GM12872 (cell line): ENCODE data around the gene VAV2.

Source experiments
- CTCF ChIP-seq: IDR thresholded peaks from 3 replicates; pipeline ENCODE4 v1.5.1; 2011; ENCODE audit warnings: low read depth, mild to moderate bottlenecking, low read length, moderate library complexity; ENCODE audit not compliant: insufficient read depth

VAV2 gene

GRCh38 chr9:133961226-133962165, 30.6 kb downstream of the VAV2 start:
- TF ChIP-seq CTCF, result no peak

GRCh38 chr9:133960568-133961129, 31.5 kb downstream of the VAV2 start:
- no peak for TF ChIP-seq CTCF

DNA sequence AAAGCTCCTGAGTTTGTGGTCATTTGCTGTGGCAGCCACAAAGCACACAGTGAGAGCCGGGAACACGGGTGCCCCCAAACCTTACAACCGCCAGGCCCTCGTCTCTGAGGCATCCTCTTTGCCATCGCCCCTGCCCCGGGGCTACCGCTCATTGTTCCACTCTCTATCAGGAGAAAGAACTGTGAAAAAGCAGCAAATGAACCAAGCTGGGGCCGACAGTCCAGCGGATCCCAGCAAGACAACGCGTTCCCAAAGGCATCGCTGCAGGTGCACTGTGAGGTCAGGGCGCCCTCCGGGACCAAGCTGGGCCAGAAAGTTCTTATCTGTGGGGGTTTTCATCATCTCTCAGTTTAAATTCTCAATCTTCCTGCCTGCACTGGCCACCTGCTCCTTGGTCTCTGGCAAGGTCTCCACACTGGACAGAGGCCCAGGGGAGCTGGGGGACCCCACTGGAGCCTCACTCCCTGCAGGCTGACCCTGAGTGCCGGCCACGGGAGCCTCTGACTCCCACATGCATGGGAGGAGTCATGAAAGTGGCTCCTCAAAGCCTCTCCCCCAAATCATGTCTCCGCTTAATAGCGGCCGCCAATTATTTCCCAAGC, 32.1 kb downstream of the VAV2 start:
- no peak for TF ChIP-seq CTCF

DNA sequence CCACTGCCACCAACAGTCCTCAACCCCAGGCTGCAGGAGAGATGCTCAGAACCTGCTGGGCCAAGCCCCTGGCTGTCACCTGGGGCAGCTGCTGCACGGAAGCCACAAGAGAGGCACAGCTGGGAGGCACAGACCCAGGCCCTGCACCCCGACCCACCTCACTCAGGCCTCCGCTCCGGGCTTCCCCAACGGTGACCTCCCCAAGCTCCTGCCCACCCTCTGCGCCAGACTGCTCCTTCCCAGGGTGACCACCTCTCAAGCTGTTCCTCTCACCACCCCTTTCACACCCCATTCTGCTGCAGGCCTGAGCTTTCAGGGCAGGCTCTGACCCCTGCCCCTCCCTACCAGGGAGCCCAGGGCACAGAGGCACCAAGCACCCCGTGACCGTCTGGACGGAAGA, 33.0 kb downstream of the VAV2 start:
- TF ChIP-seq CTCF, result no peak

GRCh38 chr9:133958756-133959155, 33.4 kb downstream of the VAV2 start:
- no peak for TF ChIP-seq CTCF

GRCh38 chr9:133957328-133957727, 34.8 kb downstream of the VAV2 start:
- no peak for TF ChIP-seq CTCF

- TF ChIP-seq CTCF, result no peak
These were observed 35.5 kb downstream of the VAV2 start for GRCh38 chr9:133956520-133957076.
